ENCODE measurements around the gene EFNA2.

GRCh38 chr19:1286487-1287353 lies 1.0 kb downstream of the EFNA2 start:
- TF ChIP-seq CTCF (optimal IDR thresholded peaks at IDR 0.05 in 1 of 3, IDR thresholded peaks at IDR 0.05 in 1 of 3, conservative IDR thresholded peaks at IDR 0.05 in 1 of 3; ENCODE audit: extremely low read depth in 1 of 3, insufficient read depth in 2 of 3, low read length in 3 of 3) (no peak), EZH2 (IDR thresholded peaks at IDR 0.05; ENCODE audit: low read length) (peak; percentile 75)
